ENCODE measurements around the gene SENP3. TPM values are rescaled to one million over a fixed set of nuclear protein-coding genes. Genes with fewer than 3 reads are reported as not detected.

Gene SENP3
- 100 to 1,000 TPM; 112 to 116 TPM for total RNA-seq

DNA sequence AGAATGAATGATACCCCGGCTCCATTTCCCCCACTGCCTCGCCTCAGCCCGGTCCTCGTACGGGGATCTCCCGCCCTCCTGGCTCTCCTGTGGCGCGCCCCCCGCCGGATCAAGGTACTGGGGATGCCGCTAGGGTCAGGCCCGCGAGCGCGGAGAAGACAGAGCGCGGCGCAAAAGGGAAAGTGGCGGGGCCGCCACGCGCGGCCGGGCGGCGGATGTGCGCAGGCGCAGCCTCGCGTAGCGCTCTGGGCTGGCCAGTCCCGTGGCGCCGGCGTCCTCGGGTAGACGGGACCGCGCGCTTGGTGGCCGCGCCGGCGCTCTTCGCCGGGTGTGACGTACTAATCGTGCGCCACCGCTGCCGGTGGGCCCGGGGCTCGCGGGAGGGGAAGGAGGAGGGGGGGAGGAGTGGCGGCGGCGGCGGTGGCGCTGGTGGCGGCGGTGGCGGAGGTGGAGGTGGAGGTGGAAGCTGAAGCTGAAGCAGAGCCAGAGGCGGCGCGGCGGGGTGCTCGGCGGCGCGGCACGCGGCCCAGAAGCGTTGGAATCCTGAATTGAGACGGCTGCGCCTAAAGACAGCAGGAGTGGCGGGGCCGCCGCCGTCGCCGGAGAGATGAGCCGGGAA, at the start of gene SENP3:
Gene SENP3 (plus strand): TSS at position 331 of the 619 bp plus-strand sequence. CDS start 1,158 bp downstream, outside the sequence.
- CTCF ChIA-PET, result interaction anchor here (0.6 to 3.1 kb wide), 35 partner anchors 9 to 526 kb away, joined by 3 to 36 read pairs (median 5); partner anchors contain the start of genes CD68, MPDU1, NEURL4 and POLR2A
- POLR2A ChIA-PET, result interaction anchor here (0.6 to 1.9 kb wide), 8 partner anchors 14 to 296 kb away, joined by 3 to 10 read pairs (median 6); partner anchors contain the start of genes MPDU1, TMEM102 and TP53

GRCh38 chr17:7512105-7512504, 49.6 kb upstream of the SENP3 start:
- CTCF ChIA-PET, result no interaction called here
- POLR2A ChIA-PET, result no interaction called here

- CTCF ChIA-PET, result interaction anchor here (0.9 to 4.0 kb wide), 5 partner anchors 10 to 174 kb away, joined by 4 to 36 read pairs (median 4); partner anchors contain the start of genes SENP3 and TP53
Observed at GRCh38 chr17:7512824-7513540, 48.7 kb upstream of the SENP3 start.

GRCh38 chr17:7513850-7514419, 47.8 kb upstream of the SENP3 start:
- CTCF ChIA-PET, result interaction anchor here (0.7 to 4.0 kb wide), 11 partner anchors 9 to 173 kb away, joined by 3 to 36 read pairs (median 4); partner anchors contain the start of genes NLGN2, SENP3, TNFSF13 and TP53
- POLR2A ChIA-PET, result no interaction called here

More at GRCh38 chr17:7512824-7513540, 48.7 kb upstream of the SENP3 start:
- POLR2A ChIA-PET, result interaction anchor here (0.5 kb wide), 1 partner anchor 39 kb away, joined by 4 read pairs; no protein-coding TSS in a partner anchor

- POLR2A ChIA-PET, result interaction anchor here (0.6 to 1.0 kb wide), 3 partner anchors 31 to 45 kb away, joined by 3 to 6 read pairs (median 4); no protein-coding TSS in a partner anchor
- CTCF ChIA-PET, result interaction anchor here (0.6 to 4.0 kb wide), 11 partner anchors 22 to 526 kb away, joined by 3 to 36 read pairs (median 4); partner anchors contain the start of genes SENP3, SOX15 and TNFSF12
Observed at GRCh38 chr17:7515911-7516610, 45.7 kb upstream of the SENP3 start.

DNA sequence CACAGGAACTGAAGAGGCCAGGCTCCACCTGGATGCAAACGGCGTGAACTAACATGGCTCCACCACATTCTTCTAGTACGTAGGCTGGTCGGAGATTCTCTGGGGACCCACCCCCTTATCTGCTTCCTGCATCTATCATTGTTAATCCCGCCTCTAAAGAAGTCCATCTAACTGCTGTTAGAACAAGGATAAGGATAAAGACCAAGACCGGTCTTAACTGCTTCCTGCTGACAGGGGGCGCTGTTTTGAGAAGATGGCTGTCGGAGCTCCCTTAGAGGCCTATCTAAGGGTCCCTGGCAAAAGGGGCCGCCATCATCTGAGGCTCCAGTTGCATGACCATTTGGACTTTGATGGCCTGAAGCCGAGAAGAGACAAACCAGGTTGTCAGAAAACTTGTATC, 38.7 kb upstream of the SENP3 start:
- CTCF ChIA-PET, result interaction anchor here (0.7 to 2.7 kb wide), 10 partner anchors 8 to 61 kb away, joined by 3 to 29 read pairs (median 4); partner anchors contain the start of genes MPDU1, SENP3, SLC35G6 and TNFSF12
- POLR2A ChIA-PET, result interaction anchor here (0.7 kb wide), 1 partner anchor 182 kb away, joined by 3 read pairs; no protein-coding TSS in a partner anchor

- CTCF ChIA-PET, result no interaction called here
- POLR2A ChIA-PET, result no interaction called here
Observed at GRCh38 chr17:7528842-7529241, 32.9 kb upstream of the SENP3 start.

GRCh38 chr17:7530023-7530900, 31.5 kb upstream of the SENP3 start:
- CTCF ChIA-PET, result no interaction called here

DNA sequence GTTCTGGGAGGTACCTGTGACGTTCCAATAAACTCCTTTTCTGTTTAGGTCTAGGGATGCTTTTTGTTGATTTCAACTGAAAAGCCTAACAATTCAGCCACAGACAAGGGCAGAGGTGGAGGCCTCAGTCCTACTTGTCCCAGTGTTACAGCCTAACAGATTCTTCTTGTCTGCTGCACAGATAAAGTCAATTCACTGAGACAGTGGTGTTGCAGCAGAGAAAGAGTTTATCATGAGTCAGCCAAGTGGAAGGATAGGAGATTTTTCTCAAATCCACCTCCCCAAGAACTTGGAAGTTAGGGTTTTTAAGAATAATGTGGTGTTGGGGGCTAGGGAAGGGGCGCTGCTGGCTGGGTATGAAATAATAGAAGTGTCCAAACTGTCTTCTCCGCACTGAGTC, 23.7 kb upstream of the SENP3 start:
- ChIA-PET CTCF (interaction anchor here (0.9 to 1.2 kb wide), 2 partner anchors 22 to 23 kb away, joined by 3 to 5 read pairs; no protein-coding TSS in a partner anchor), POLR2A (no interaction called here)

More at GRCh38 chr17:7530023-7530900, 31.5 kb upstream of the SENP3 start:
- POLR2A ChIA-PET, result no interaction called here

DNA sequence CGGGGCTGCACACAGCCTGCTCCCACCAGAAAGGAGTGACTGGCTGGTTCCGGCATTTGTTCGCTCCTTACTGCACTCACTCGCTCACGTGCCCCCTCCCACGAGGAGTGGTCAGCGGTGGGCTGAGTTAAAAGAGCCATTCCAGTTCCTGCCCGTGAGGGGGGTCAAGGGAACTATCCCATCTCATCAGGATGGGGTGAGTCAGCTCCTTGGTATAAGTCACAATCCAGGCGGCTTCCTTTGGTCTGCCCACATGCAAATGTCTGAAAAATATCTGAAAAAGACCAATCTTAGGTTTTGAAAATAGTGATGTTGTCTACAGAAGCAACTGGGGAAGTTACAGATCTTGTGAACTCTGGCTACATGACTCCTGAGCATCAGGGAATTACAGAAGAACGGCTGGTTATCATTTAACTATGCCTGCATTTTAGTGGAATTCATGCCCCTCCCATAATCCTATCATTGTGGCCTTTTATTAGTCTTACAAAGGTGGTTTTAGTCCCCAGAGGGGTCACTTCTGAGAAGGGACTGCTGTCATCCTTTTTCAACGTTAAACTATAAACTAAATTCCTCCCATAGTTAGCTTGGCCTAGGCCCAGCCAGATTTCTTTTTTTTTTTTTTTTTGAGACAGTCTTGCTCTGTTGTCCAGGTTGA, 22.7 kb upstream of the SENP3 start:
- ChIA-PET CTCF (interaction anchor here (1.2 kb wide), 1 partner anchor 21 kb away, joined by 3 read pairs; no protein-coding TSS in a partner anchor), POLR2A (interaction anchor here (0.6 kb wide), 1 partner anchor 109 kb away, joined by 3 read pairs; no protein-coding TSS in a partner anchor)

- CTCF ChIA-PET, result interaction anchor here (0.6 kb wide), 1 partner anchor 84 kb away, joined by 3 read pairs; no protein-coding TSS in a partner anchor
- POLR2A ChIA-PET, result no interaction called here
Observed at GRCh38 chr17:7541074-7541621, 20.6 kb upstream of the SENP3 start.

DNA sequence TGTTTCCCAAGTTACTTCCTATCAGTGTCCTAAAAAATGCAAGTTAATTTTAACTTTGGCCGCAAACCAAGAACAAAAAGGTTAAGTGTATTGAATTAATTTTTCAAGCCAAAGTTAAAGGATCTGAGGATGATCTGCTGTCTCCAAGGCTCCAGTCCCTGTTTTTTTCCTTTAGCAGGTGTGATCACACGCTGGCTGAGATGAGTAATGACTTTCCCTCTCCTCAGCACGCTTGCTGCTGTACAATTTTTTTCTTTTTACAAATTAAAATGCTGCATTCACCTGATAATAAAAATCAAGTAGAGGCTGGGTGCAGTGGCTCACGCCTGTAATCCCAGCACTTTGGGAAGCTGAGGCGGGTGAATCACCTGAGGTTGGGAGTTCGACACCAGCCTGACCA, 16.8 kb upstream of the SENP3 start:
- ChIA-PET CTCF (interaction anchor here (2.2 kb wide), 1 partner anchor 16 kb away, joined by 5 read pairs; the partner anchor contains the start of gene SENP3), POLR2A (no interaction called here)

GRCh38 chr17:7548585-7549400, 12.9 kb upstream of the SENP3 start, which contains the start of gene TNFSF12:
TNFSF12 (plus strand) TSS chr17:7549058; CDS start chr17:7549154, 96 bp downstream.
- CTCF ChIA-PET, result interaction anchor here (1.1 to 3.6 kb wide), 5 partner anchors 12 to 137 kb away, joined by 3 to 15 read pairs (median 5); partner anchors contain the start of gene ZBTB4
- POLR2A ChIA-PET, result no interaction called here

DNA sequence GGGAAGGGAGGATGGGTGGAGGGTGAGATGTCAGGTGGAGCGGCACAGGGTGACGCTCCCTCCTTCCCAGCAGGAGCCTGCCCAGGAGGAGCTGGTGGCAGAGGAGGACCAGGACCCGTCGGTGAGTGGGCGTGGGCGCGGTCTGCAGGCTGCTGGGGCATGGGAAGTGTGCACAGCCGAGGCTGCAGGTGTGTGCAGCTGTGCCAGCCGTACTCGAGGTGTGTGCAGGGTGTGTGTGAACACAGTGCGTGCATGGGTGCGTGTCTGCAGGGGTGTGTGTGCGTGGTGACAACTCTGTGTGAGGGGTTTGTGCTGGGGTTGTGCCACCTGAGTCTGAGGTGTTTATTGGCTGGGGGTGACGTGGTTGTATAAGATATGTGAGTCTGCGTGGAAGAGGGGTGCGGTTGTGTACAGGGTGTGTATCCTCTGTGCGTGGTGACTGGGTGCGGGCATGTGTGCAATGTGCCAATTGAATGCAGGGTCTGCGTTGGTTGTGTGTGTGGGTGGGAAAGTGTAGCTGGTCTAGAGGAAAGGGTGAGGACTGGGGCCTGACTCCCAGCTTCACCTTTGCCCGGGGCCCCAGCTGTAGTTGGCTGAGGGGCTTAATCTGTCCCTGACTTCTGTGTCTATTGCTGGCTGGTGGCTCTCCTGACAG, 12.2 kb upstream of the SENP3 start:
- POLR2A ChIA-PET, result no interaction called here
- CTCF ChIA-PET, result interaction anchor here (0.6 to 3.6 kb wide), 6 partner anchors 11 to 358 kb away, joined by 3 to 15 read pairs (median 4); partner anchors contain the start of gene ZBTB4

GRCh38 chr17:7550344-7550743, 11.4 kb upstream of the SENP3 start:
- POLR2A ChIA-PET, result no interaction called here
- CTCF ChIA-PET, result interaction anchor here (1.1 to 3.6 kb wide), 5 partner anchors 10 to 136 kb away, joined by 3 to 15 read pairs (median 5); partner anchors contain the start of gene ZBTB4
